Measurements from ENCODE around the gene IL25.

- TF ChIP-seq EZH2 (IDR thresholded peaks at IDR 0.05; ENCODE audit: insufficient read depth, poor library complexity, severe bottlenecking) (no peak), EZH2phosphoT487 (IDR thresholded peaks at IDR 0.05; ENCODE audit: insufficient read depth, low read depth) (no peak)
These were observed 24.3 kb downstream of the IL25 start for GRCh38 chr14:23396781-23397407.
